HepG2 (cell line): ENCODE results near the gene DDAH2. TPM values are rescaled to one million over a fixed set of nuclear protein-coding genes. Genes with fewer than 3 reads are reported as not detected.

Source experiments
- ATAC-seq: fragments of 200-7000 bp; cut with Tn5 transposase; 3 replicates; pipeline ENCODE4 v1.9.1; 2020; ENCODE audit warnings: mild to moderate bottlenecking, moderate library complexity
- BruUV-seq: library from RNA; stranded (reverse); fragments of 400-500 nt; replicated peaks from 2 replicates; lab custom pipeline; 2021; lab: Mats Ljungman, UMichigan
- CTCF ChIA-PET: fragments of 300-600 bp; formaldehyde crosslinking; extraction: SDS; loops from one replicate; lab custom pipeline; 2021; ENCODE audit warnings: low total read pairs, inconsistent platforms, low intra/inter-chr PET ratio; lab: Yijun Ruan, JAX
- POLR2A ChIA-PET: fragments of 350-600 bp; sonication (Branson Sonifier 250); formaldehyde crosslinking; loops from one replicate; lab custom pipeline; 2020; ENCODE audit warnings: antibody characterized with exemption, inconsistent platforms; lab: Yijun Ruan, JAX
- DNase-seq: peaks from one replicate; pipeline ENCODE4 v3.0.0-alpha.2; 2015; ENCODE audit warnings: low spot score
- FAIRE-seq: peaks from 3 replicates; lab custom pipeline; 2011; peaks lifted over from hg19 to GRCh38; lab: Jason Lieb, UNC
- H2AFZ ChIP-seq: one replicate; pipeline ENCODE4 v1.6.1; 2011; ENCODE audit warnings: low read length, inconsistent platforms
- H3K27ac ChIP-seq: fragments of 300-600 bp; 3 replicates; pipeline ENCODE4 v1.8.0; 2011; ENCODE audit warnings: mixed run types, mild to moderate bottlenecking, mixed read lengths, low read length, inconsistent platforms; ENCODE audit not compliant: insufficient read depth; ENCODE audit errors: extremely low read length
- H3K27me3 ChIP-seq, 2 experiments: fragments of 200-600 bp in 1 of 2; 2 replicates in 1 of 2; 3 replicates in 1 of 2; pipeline versions ENCODE4 v1.6.0 to v1.8.0; 2011; ENCODE audit warnings: low read length in 2 of 2, mild to moderate bottlenecking in 2 of 2, moderate library complexity in 2 of 2, inconsistent platforms in 1 of 2; ENCODE audit not compliant: insufficient read depth in 2 of 2, control insufficient read depth in 1 of 2
- H3K36me3 ChIP-seq, 2 experiments: fragments of 200-600 bp in 1 of 2; replicated peaks in 1 of 2; 2 replicates in 1 of 2; 3 replicates in 1 of 2; pipeline versions ENCODE4 v1.5.1 to v1.8.0; 2011; ENCODE audit warnings: low read length in 2 of 2, inconsistent platforms in 1 of 2; ENCODE audit not compliant: insufficient read depth in 2 of 2, control insufficient read depth in 1 of 2
- H3K4me1 ChIP-seq: 2 replicates; pipeline ENCODE4 v1.5.1; 2012; ENCODE audit warnings: low read length, inconsistent platforms; ENCODE audit not compliant: insufficient read depth
- H3K4me2 ChIP-seq: 2 replicates; pipeline ENCODE4 v1.6.0; 2011; ENCODE audit warnings: low read depth, low read length, inconsistent platforms
- H3K4me3 ChIP-seq, 3 experiments: fragments of 200-600 bp in 1 of 3; sonication (generic), shearing (Covaris generic) in 1 of 3; replicated peaks in 1 of 3; 2 replicates each; pipeline ENCODE4 v1.5.1; 2011 to 2016; ENCODE audit warnings: low read length in 3 of 3, inconsistent platforms in 2 of 3, low read depth in 2 of 3, mild to moderate bottlenecking in 2 of 3, control low read depth in 1 of 3, mixed read lengths in 1 of 3; ENCODE audit not compliant: insufficient read depth in 1 of 3
- H3K79me2 ChIP-seq: one replicate; pipeline ENCODE4 v1.6.1; 2011; ENCODE audit warnings: low read length, inconsistent platforms; ENCODE audit not compliant: insufficient read depth
- H3K9ac ChIP-seq: 2 replicates; pipeline ENCODE4 v1.6.0; 2011; ENCODE audit warnings: mild to moderate bottlenecking, low read depth, low read length, inconsistent platforms; ENCODE audit not compliant: insufficient read depth
- H3K9me3 ChIP-seq: 2 replicates; pipeline ENCODE4 v1.5.1; 2012; ENCODE audit warnings: mild to moderate bottlenecking, low read length
- H4K20me1 ChIP-seq: 2 replicates; pipeline ENCODE4 v1.6.0; 2011; ENCODE audit warnings: inconsistent platforms, mild to moderate bottlenecking, low read length, moderate library complexity; ENCODE audit not compliant: insufficient read depth
- ARNT2 ChIP-seq: sonication (generic); formaldehyde crosslinking; IDR thresholded peaks from 2 replicates; pipeline ENCODE4 v1.8.0; 2022; ENCODE audit warnings: mild to moderate bottlenecking, low read depth, missing genetic modification reagents, moderate library complexity
- GABPB1 ChIP-seq: IDR thresholded peaks from 2 replicates; pipeline ENCODE4 v1.6.1; 2016; ENCODE audit warnings: mild to moderate bottlenecking, missing genetic modification reagents, moderate library complexity, missing compliant biosample characterization
- HOXD1 ChIP-seq: sonication (generic); formaldehyde crosslinking; IDR thresholded peaks from 2 replicates; pipeline ENCODE4 v1.5.0; 2020; ENCODE audit warnings: missing genetic modification reagents
- KDM3A ChIP-seq: IDR thresholded peaks from 2 replicates; pipeline ENCODE4 v1.6.1; 2018; ENCODE audit warnings: low read depth, missing compliant biosample characterization
- NCOA5 ChIP-seq: sonication (generic); formaldehyde crosslinking; IDR thresholded peaks from 2 replicates; pipeline ENCODE4 v1.4.0; 2020; ENCODE audit warnings: missing genetic modification reagents
- NFKBIZ ChIP-seq: IDR thresholded peaks from 2 replicates; pipeline ENCODE4 v1.6.1; 2018; ENCODE audit warnings: missing genetic modification reagents, missing compliant biosample characterization
- PCBP1 ChIP-seq: fragments of 200-400 bp; formaldehyde crosslinking; IDR thresholded peaks from 2 replicates; pipeline ENCODE4 v1.6.1; 2017; ENCODE audit warnings: mild to moderate bottlenecking, low read depth, low read length, borderline replicate concordance
- PHF5A ChIP-seq: IDR thresholded peaks from one replicate; pipeline ENCODE4 v1.6.1; 2018; ENCODE audit warnings: low read depth, missing genetic modification reagents; ENCODE audit not compliant: unreplicated experiment
- RNF2 ChIP-seq: fragments of 450-650 bp; conservative IDR thresholded peaks from 2 replicates; pipeline ENCODE4 v1.6.1; 2016; ENCODE audit warnings: low read depth
- TCF12 ChIP-seq, 2 experiments: fragments of 450-650 bp in 1 of 2; sonication (generic) in 1 of 2; formaldehyde crosslinking in 1 of 2; IDR thresholded peaks; 2 replicates each; pipeline versions ENCODE4 v1.6.1 to v1.8.0; 2017 to 2022; ENCODE audit warnings: antibody characterized with exemption in 1 of 2, mild to moderate bottlenecking in 1 of 2, missing genetic modification reagents in 1 of 2, moderate library complexity in 1 of 2
- TRIM24 ChIP-seq: sonication (generic); formaldehyde crosslinking; IDR thresholded peaks from 2 replicates; pipeline ENCODE4 v1.8.0; 2022; ENCODE audit warnings: mild to moderate bottlenecking, missing genetic modification reagents
- ZBTB38 ChIP-seq: sonication (generic); formaldehyde crosslinking; IDR thresholded peaks from 2 replicates; pipeline ENCODE4 v1.5.1; 2020; ENCODE audit warnings: mild to moderate bottlenecking, missing genetic modification reagents
- ZFP37 ChIP-seq: sonication (generic); formaldehyde crosslinking; IDR thresholded peaks from 2 replicates; pipeline ENCODE4 v1.4.0; 2020; ENCODE audit warnings: missing genetic modification reagents, borderline replicate concordance
- ZFP91 ChIP-seq: sonication (generic); formaldehyde crosslinking; IDR thresholded peaks from 2 replicates; pipeline ENCODE4 v1.9.0; 2022; ENCODE audit warnings: missing genetic modification reagents, mild to moderate bottlenecking, borderline replicate concordance
- ZNF207 ChIP-seq: fragments of 450-650 bp; IDR thresholded peaks from 2 replicates; pipeline ENCODE4 v1.6.1; 2016; ENCODE audit warnings: antibody characterized with exemption, borderline replicate concordance
- ZNF317 ChIP-seq: sonication (generic); formaldehyde crosslinking; IDR thresholded peaks from 2 replicates; pipeline ENCODE4 v1.5.0; 2020; ENCODE audit warnings: mild to moderate bottlenecking, missing genetic modification reagents
- ZNF513 ChIP-seq: sonication (generic); formaldehyde crosslinking; conservative IDR thresholded peaks from 2 replicates; pipeline ENCODE4 v1.5.0; 2020; ENCODE audit warnings: missing genetic modification reagents
- ZNF567 ChIP-seq: sonication (generic); formaldehyde crosslinking; IDR thresholded peaks from 2 replicates; pipeline ENCODE4 v1.8.1; 2023; ENCODE audit warnings: mild to moderate bottlenecking, missing genetic modification reagents, borderline replicate concordance
- ZNF576 ChIP-seq: sonication (generic); formaldehyde crosslinking; IDR thresholded peaks from 2 replicates; pipeline ENCODE4 v1.4.0; 2020; ENCODE audit warnings: mild to moderate bottlenecking, missing genetic modification reagents
- ZNF782 ChIP-seq: sonication (generic); formaldehyde crosslinking; IDR thresholded peaks from 2 replicates; pipeline ENCODE4 v1.4.0; 2020; ENCODE audit warnings: missing genetic modification reagents, mild to moderate bottlenecking, borderline replicate concordance
- WGBS: methylation state at CpG from one replicate; pipeline ENCODE4 v1.1.6; 2017; ENCODE audit warnings: low lambda C conversion rate; 5-methylcytosine and 5-hydroxymethylcytosine counted together
- in situ Hi-C: cut with HindIII; loops from 2 replicates; pipeline ENCODE4 v1.10.0; 2017; ENCODE audit warnings: low pct_unique_long_range_greater_than_20kb; ENCODE audit not compliant: extremely low pct_ligation_motif_present
- intact Hi-C: fragments of 100-400 bp; cut with micrococcal nuclease; formaldehyde crosslinking; loops from one replicate; pipeline ENCODE4 v1.10.0; 2022; ENCODE audit not compliant: unreplicated experiment
- polyA plus RNA-seq, 8 experiments: library from polyadenylated mRNA; depleted of rRNA in 3 of 8; stranded (reverse) in 7 of 8; unstranded in 1 of 8; fragments of >200 nt; fragmentation: Illumina TruSeq in 4 of 8; extraction: Trizol in 4 of 8; gene quantifications; 2 replicates each; pipeline versions ENCODE4 v1.2.1 to v1.2.3, GENCODE V29; 2011 to 2016; ENCODE audit warnings: low read depth in 4 of 8, missing spikeins in 1 of 8, mixed read lengths in 1 of 8; ENCODE audit not compliant: insufficient read depth in 1 of 8
- total RNA-seq, 5 experiments: library from RNA; depleted of rRNA; stranded (reverse); fragments of >200 nt; fragmentation: Illumina TruSeq; extraction: Trizol; gene quantifications; 2 replicates each; pipeline ENCODE4 v1.2.3, GENCODE V29; 2016; ENCODE audit warnings: low read depth in 1 of 5

Gene DDAH2
- total and polyA plus RNA-seq, 2 of the 13 experiments (the other 11 are each of a cell fraction or from before 2014, with no cell fraction given) = 16.4 to 21.1 TPM

- TF ChIP-seq RNF2 (no peak), ARNT2 (CRISPR knock-in tag) (no peak), NFKBIZ (no peak)
- TF ChIP-seq, all 625 proteins: peak for 0
These were observed 45.5 kb downstream of the DDAH2 start (continued) for GRCh38 chr6:31683591-31683990.

DNA sequence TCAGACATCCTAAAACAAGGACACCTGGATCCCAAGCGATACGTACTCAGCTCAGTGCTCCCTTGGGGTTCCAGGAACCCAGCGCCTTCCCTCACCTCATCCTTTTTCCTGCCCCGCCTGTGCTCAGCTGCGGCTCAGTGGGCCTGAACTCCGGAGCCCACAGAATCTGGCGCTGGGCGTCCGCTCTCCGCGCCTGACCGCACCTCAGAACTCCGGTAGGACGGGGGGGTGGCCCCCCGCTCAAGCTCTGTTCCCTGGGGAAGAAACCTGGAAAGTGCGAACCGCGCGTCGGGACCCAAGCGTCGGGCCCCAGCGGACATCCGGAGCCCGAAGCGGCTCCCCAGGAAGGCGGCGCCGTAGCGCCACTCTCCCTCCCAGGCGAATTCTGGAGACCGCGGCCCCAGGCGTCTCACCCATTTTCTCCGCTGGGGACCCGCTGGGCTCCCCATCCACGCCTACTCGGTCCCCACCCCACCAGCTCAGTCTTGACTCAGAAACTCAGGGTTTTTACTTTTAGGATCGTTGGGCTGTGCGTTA lies 47.9 kb downstream of the DDAH2 start:
- Histone ChIP-seq H4K20me1 (no peaks in the 10 kb centered on the region), H3K27me3 (no peaks in the 10 kb centered on the region), H3K4me1 (peaks cover 26% of the 10 kb centered on the region), H3K4me3 (no peak overlapping the region), H3K79me2 (no peaks in the 10 kb centered on the region), H2AFZ (no peak overlapping the region), H3K27ac (no peak overlapping the region), H3K9me3 (no peaks in the 10 kb centered on the region), H3K9ac (no peak overlapping the region), H3K4me2 (peak overlapping the region; percentile 63; the same call in 1 of the 2 replicates), H3K36me3 (peaks cover under 1% of the 10 kb centered on the region in 2 experiments; a peak in 2 of 5 replicates)
- no TSS peak for BruUV-seq
- intact Hi-C loops (loop anchor here (2.0 to 5.0 kb wide), 3 partner anchors 22 to 142 kb away; partner anchors contain the start of genes ABHD16A and LY6G6D), in situ Hi-C loops (loop anchor here (5.0 kb wide), 1 partner anchor 86 kb away; no protein-coding TSS in a partner anchor)
- WGBS = 96% methylated on average over 40 of the region's 40 CpGs
- ChIA-PET CTCF (interaction anchor here (0.7 to 3.9 kb wide), 8 partner anchors 9 to 436 kb away, joined by 3 to 30 read pairs (median 3); partner anchors contain the start of gene DDAH2), POLR2A (interaction anchor here (0.6 to 1.9 kb wide), 4 partner anchors 10 to 168 kb away, joined by 4 to 5 read pairs (median 4); partner anchors contain the start of genes ABHD16A and HSPA1B)
- no peak for DNase-seq
- peak; percentile 4 for ATAC-seq
- no peak for FAIRE-seq
- TF ChIP-seq NCOA5 (CRISPR knock-in tag) = no peak
- TF ChIP-seq HOXD1 (CRISPR knock-in tag) = no peak
- no peak for TF ChIP-seq ZNF567 (CRISPR knock-in tag)
- peak; percentile 13; the same call in 1 of the 2 replicates for TF ChIP-seq GABPB1
- TF ChIP-seq ZNF576 (CRISPR knock-in tag) = 0 out of 2 replicates have a peak, but pooled peaks have one; percentile 6
- TF ChIP-seq ZFP91 (CRISPR knock-in tag) = 0 out of 2 replicates have a peak, but pooled peaks have one; percentile 7
- peak; percentile 16; the same call in 1 of the 2 replicates for TF ChIP-seq ZNF782 (CRISPR knock-in tag)
- TF ChIP-seq PCBP1 = 0 out of 2 replicates have a peak, but pooled peaks have one; percentile 31
- TF ChIP-seq ZFP37 (CRISPR knock-in tag) = no peak
- TF ChIP-seq PHF5A (CRISPR knock-in tag) = no peak
- TF ChIP-seq TRIM24 (CRISPR knock-in tag) = no peak
- no peak for TF ChIP-seq ZNF317
- TF ChIP-seq KDM3A = 0 out of 2 replicates have a peak, but pooled peaks have one; percentile 3
- peak; percentile 14; the same call in 1 of the 2 replicates for TF ChIP-seq ZBTB38 (CRISPR knock-in tag)
- no peak for TF ChIP-seq ZNF207
- no peak for TF ChIP-seq TCF12 (IDR thresholded peaks at IDR 0.05)
- TF ChIP-seq TCF12 (CRISPR knock-in tag; IDR thresholded peaks at IDR 0.05) = no peak
- no peak for TF ChIP-seq ZNF513 (CRISPR knock-in tag)
